Hepatocyte (in vitro differentiated cells): ENCODE results near the gene IGLL5. TPM values are rescaled to one million over a fixed set of nuclear protein-coding genes. Genes with fewer than 3 reads are reported as not detected.

Experiments used
- DNase-seq: peaks from one replicate; pipeline ENCODE4 v3.0.0-alpha.2; 2016; ENCODE audit warnings: low spot score
- H2AFZ ChIP-seq: fragments of 200-600 bp; sonication (generic); 2 replicates; pipeline ENCODE4 v1.6.0; 2016; ENCODE audit warnings: antibody characterized with exemption, mild to moderate bottlenecking
- H3K27ac ChIP-seq: fragments of 200-600 bp; sonication (generic); 2 replicates; pipeline ENCODE4 v1.5.1; 2016; ENCODE audit warnings: mild to moderate bottlenecking
- H3K27me3 ChIP-seq: fragments of 200-600 bp; sonication (generic); 2 replicates; pipeline ENCODE4 v1.6.1; 2016
- H3K36me3 ChIP-seq: fragments of 200-600 bp; sonication (generic); replicated peaks from 2 replicates; pipeline ENCODE4 v1.5.1; 2016; ENCODE audit warnings: low read depth; ENCODE audit not compliant: insufficient read depth
- H3K4me1 ChIP-seq: fragments of 200-600 bp; sonication (generic); 2 replicates; pipeline ENCODE4 v1.5.1; 2016; ENCODE audit warnings: mild to moderate bottlenecking, moderate library complexity; ENCODE audit not compliant: insufficient read depth
- H3K4me2 ChIP-seq: fragments of 200-600 bp; sonication (generic); 2 replicates; pipeline ENCODE4 v1.6.0; 2016
- H3K4me3 ChIP-seq: fragments of 200-600 bp; sonication (generic); 2 replicates; pipeline ENCODE4 v1.5.1; 2016; ENCODE audit warnings: mild to moderate bottlenecking
- H3K79me2 ChIP-seq: fragments of 200-600 bp; sonication (generic); 2 replicates; pipeline ENCODE4 v1.6.0; 2017; ENCODE audit warnings: mild to moderate bottlenecking
- H3K9me2 ChIP-seq: fragments of 200-600 bp; sonication (generic); replicated peaks from 2 replicates; pipeline ENCODE4 v1.6.0; 2017; ENCODE audit warnings: mild to moderate bottlenecking; ENCODE audit not compliant: insufficient read depth
- H3K9me3 ChIP-seq: fragments of 200-600 bp; sonication (generic); 2 replicates; pipeline ENCODE4 v1.5.1; 2016; ENCODE audit warnings: low read depth, mild to moderate bottlenecking
- H4K20me1 ChIP-seq: fragments of 200-600 bp; sonication (generic); 2 replicates; pipeline ENCODE4 v1.6.0; 2016; ENCODE audit warnings: mild to moderate bottlenecking; ENCODE audit not compliant: insufficient read depth, poor library complexity, severe bottlenecking
- EZH2 ChIP-seq: fragments of 200-600 bp; sonication (generic); IDR thresholded peaks from 2 replicates; pipeline ENCODE4 v1.6.1; 2016; ENCODE audit warnings: antibody characterized with exemption, mild to moderate bottlenecking, borderline replicate concordance
- EZH2phosphoT487 ChIP-seq: fragments of 200-600 bp; sonication (generic); IDR thresholded peaks from one replicate; pipeline ENCODE4 v1.6.1; 2018; ENCODE audit warnings: antibody characterized with exemption, mild to moderate bottlenecking, low read depth, moderate library complexity; ENCODE audit not compliant: unreplicated experiment, severe bottlenecking
- WGBS: methylation state at CpG from one replicate; pipeline ENCODE4 v1.1.6; 2016; ENCODE audit warnings: low lambda C conversion rate; ENCODE audit errors: missing lambda C conversion rate; 5-methylcytosine and 5-hydroxymethylcytosine counted together
- polyA plus RNA-seq: library from polyadenylated mRNA; unstranded; fragments of >200 nt; fragmentation: Nextera tagmentation; extraction: Ambion mirVana; gene quantifications from 2 replicates; pipeline ENCODE4 v1.2.1, GENCODE V29; 2016
- total RNA-seq: library from RNA; depleted of rRNA; stranded (reverse); fragments of >200 nt; gene quantifications from 2 replicates; pipeline ENCODE4 v1.2.3, GENCODE V29; 2014
- TF ChIP-seq, protein P1 (sequence below): fragments of 200-600 bp; sonication (generic); IDR thresholded peaks from 2 replicates; pipeline ENCODE4 v1.5.1; 2016; ENCODE audit warnings: antibody characterized with exemption, mild to moderate bottlenecking; ENCODE audit not compliant: poor library complexity

The IGLL5 gene
- total and polyA plus RNA-seq, 2 experiments from 2014 or later = not detected

GRCh38 chr22:22916952-22917290, 29.3 kb downstream of the IGLL5 start:
- no peaks in the 10 kb centered on the region for H3K79me2 ChIP-seq
- H3K4me2 ChIP-seq = no peak overlapping the region
- no peaks in the 10 kb centered on the region for H4K20me1 ChIP-seq
- no peak overlapping the region for H3K4me3 ChIP-seq
- H3K9me2 ChIP-seq = no peaks in the 10 kb centered on the region
- H3K4me1 ChIP-seq = no peaks in the 10 kb centered on the region
- H3K27ac ChIP-seq = no peak overlapping the region
- no peaks in the 10 kb centered on the region for H3K9me3 ChIP-seq
- 97% methylated on average over 3 of the region's 3 CpGs for WGBS
- TF ChIP-seq, protein P1, sequence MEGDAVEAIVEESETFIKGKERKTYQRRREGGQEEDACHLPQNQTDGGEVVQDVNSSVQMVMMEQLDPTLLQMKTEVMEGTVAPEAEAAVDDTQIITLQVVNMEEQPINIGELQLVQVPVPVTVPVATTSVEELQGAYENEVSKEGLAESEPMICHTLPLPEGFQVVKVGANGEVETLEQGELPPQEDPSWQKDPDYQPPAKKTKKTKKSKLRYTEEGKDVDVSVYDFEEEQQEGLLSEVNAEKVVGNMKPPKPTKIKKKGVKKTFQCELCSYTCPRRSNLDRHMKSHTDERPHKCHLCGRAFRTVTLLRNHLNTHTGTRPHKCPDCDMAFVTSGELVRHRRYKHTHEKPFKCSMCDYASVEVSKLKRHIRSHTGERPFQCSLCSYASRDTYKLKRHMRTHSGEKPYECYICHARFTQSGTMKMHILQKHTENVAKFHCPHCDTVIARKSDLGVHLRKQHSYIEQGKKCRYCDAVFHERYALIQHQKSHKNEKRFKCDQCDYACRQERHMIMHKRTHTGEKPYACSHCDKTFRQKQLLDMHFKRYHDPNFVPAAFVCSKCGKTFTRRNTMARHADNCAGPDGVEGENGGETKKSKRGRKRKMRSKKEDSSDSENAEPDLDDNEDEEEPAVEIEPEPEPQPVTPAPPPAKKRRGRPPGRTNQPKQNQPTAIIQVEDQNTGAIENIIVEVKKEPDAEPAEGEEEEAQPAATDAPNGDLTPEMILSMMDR = no peak
- TF ChIP-seq EZH2 = no peak
- TF ChIP-seq EZH2phosphoT487 = no peak
- no peaks in the 10 kb centered on the region for H3K36me3 ChIP-seq
- H3K27me3 ChIP-seq = no peaks in the 10 kb centered on the region
- DNase-seq = no peak
- H2AFZ ChIP-seq = no peak overlapping the region

DNA sequence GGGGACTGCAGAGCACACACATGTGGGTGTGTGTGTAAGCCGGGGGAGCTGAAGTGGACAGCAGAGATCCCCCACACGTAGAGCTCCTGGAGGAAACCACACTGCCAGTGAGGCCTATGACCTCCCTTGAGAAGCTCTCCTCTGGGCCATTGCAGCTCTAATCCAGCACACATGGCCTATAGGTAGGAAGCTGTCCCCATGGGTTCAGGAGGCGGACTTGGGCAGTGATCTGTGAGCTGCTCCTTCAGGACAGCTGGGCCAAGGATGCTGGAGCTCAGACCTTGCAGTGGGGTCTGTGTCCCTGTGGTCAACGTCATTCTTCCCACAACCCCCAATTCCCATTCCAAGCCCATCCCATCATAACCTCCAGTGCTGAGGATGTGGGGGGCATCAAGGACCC, 29.8 kb downstream of the IGLL5 start:
- no peaks in the 10 kb centered on the region for H3K9me2 ChIP-seq
- H3K79me2 ChIP-seq = no peaks in the 10 kb centered on the region
- H3K4me3 ChIP-seq = no peak overlapping the region
- no peaks in the 10 kb centered on the region for H4K20me1 ChIP-seq
- no peaks in the 10 kb centered on the region for H3K9me3 ChIP-seq
- no peak for DNase-seq
- H3K27me3 ChIP-seq = no peaks in the 10 kb centered on the region
- H2AFZ ChIP-seq = no peak overlapping the region
- no peaks in the 10 kb centered on the region for H3K36me3 ChIP-seq
- H3K27ac ChIP-seq = no peak overlapping the region
- no peak overlapping the region for H3K4me2 ChIP-seq
- no peaks in the 10 kb centered on the region for H3K4me1 ChIP-seq
- TF ChIP-seq EZH2phosphoT487 (no peak), EZH2 (no peak)
- TF ChIP-seq, protein P1 = no peak
- 94% methylated on average over 4 of the region's 4 CpGs for WGBS

GRCh38 chr22:22918297-22918965, 30.8 kb downstream of the IGLL5 start:
- H3K27me3 ChIP-seq = no peaks in the 10 kb centered on the region
- H3K9me3 ChIP-seq = no peaks in the 10 kb centered on the region
- no peaks in the 10 kb centered on the region for H3K36me3 ChIP-seq
- H3K27ac ChIP-seq = no peak overlapping the region
- TF ChIP-seq EZH2 = no peak
- TF ChIP-seq EZH2phosphoT487 = no peak
- TF ChIP-seq, protein P1 = no peak
- WGBS = 94% methylated on average over 7 of the region's 7 CpGs
- no peak overlapping the region for H3K4me2 ChIP-seq
- H2AFZ ChIP-seq = no peak overlapping the region
- H4K20me1 ChIP-seq = no peaks in the 10 kb centered on the region
- H3K9me2 ChIP-seq = no peaks in the 10 kb centered on the region
- no peaks in the 10 kb centered on the region for H3K4me1 ChIP-seq
- H3K4me3 ChIP-seq = no peak overlapping the region
- no peaks in the 10 kb centered on the region for H3K79me2 ChIP-seq
- no peak for DNase-seq

DNA sequence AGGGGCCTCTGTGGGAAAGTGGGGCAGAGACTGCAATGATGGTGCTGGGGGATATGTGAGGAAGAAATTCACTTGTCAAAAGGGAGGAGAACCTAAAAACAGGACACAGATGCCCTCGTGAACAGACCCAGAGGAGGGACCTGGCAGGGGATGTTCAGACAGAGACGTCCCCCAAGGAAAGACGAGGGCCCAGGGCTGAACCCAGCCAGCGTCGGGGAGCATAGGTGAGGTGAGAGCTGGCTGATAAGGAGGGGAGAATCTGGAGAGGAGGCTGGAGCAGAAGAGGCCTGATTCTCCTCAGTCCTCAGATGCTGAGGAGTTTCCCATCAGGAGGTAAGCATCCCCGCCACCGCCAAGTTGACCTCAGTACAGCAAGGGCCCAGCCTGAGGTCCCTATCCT, 31.4 kb downstream of the IGLL5 start:
- Histone ChIP-seq H3K9me2 (no peaks in the 10 kb centered on the region), H3K4me2 (no peak overlapping the region), H3K27ac (no peak overlapping the region), H3K9me3 (no peaks in the 10 kb centered on the region), H2AFZ (no peak overlapping the region), H3K36me3 (no peaks in the 10 kb centered on the region), H3K27me3 (no peaks in the 10 kb centered on the region), H3K79me2 (no peaks in the 10 kb centered on the region), H3K4me1 (no peaks in the 10 kb centered on the region), H3K4me3 (no peak overlapping the region), H4K20me1 (no peaks in the 10 kb centered on the region)
- WGBS = 96% methylated on average over 7 of the region's 7 CpGs
- no peak for DNase-seq
- TF ChIP-seq EZH2 = no peak
- TF ChIP-seq, protein P1 = no peak
- TF ChIP-seq EZH2phosphoT487 = no peak
